Parathyroid adenoma (tissue), 2 donors: Measurements from ENCODE around the gene ABCC9.

Experiments used
- H2AFZ ChIP-seq: fragments of 300-600 bp; sonication (generic); one replicate; pipeline ENCODE4 v1.7.0; 2017; ENCODE audit warnings: antibody characterized with exemption, mild to moderate bottlenecking
- H3K27ac ChIP-seq: fragments of 300-600 bp; sonication (generic); one replicate; pipeline ENCODE4 v1.7.0; 2017
- H3K27me3 ChIP-seq: fragments of 300-600 bp; sonication (generic); one replicate; pipeline ENCODE4 v1.7.0; 2017; ENCODE audit warnings: low read length; ENCODE audit not compliant: control insufficient read depth, insufficient read depth
- H3K36me3 ChIP-seq: fragments of 300-600 bp; sonication (generic); one replicate; pipeline ENCODE4 v1.7.0; 2017; ENCODE audit warnings: low read length; ENCODE audit not compliant: control insufficient read depth, insufficient read depth
- H3K4me1 ChIP-seq: fragments of 300-600 bp; sonication (generic); one replicate; pipeline ENCODE4 v1.7.0; 2017; ENCODE audit warnings: control low read depth
- H3K4me2 ChIP-seq: fragments of 300-600 bp; sonication (generic); one replicate; pipeline ENCODE4 v1.7.0; 2017; ENCODE audit warnings: low read length
- H3K4me3 ChIP-seq: fragments of 300-600 bp; sonication (generic); one replicate; pipeline ENCODE4 v1.7.0; 2017; ENCODE audit warnings: low read depth, low read length
- H3K79me2 ChIP-seq: fragments of 300-600 bp; sonication (generic); one replicate; pipeline ENCODE4 v1.7.0; 2017; ENCODE audit warnings: control low read depth
- H3K9ac ChIP-seq: fragments of 300-600 bp; sonication (generic); one replicate; pipeline ENCODE4 v1.7.0; 2017; ENCODE audit warnings: mild to moderate bottlenecking
- H3K9me3 ChIP-seq: fragments of 300-600 bp; sonication (generic); one replicate; pipeline ENCODE4 v1.7.0; 2017; ENCODE audit warnings: low read length; ENCODE audit not compliant: control insufficient read depth
- TF ChIP-seq, protein P1 (sequence below): fragments of 300-600 bp; sonication (generic); IDR thresholded peaks from one replicate; pipeline ENCODE4 v1.7.0; 2017; ENCODE audit warnings: antibody characterized with exemption, mild to moderate bottlenecking
- donor health status: primary hyperparathyroidism.

The ABCC9 gene

DNA sequence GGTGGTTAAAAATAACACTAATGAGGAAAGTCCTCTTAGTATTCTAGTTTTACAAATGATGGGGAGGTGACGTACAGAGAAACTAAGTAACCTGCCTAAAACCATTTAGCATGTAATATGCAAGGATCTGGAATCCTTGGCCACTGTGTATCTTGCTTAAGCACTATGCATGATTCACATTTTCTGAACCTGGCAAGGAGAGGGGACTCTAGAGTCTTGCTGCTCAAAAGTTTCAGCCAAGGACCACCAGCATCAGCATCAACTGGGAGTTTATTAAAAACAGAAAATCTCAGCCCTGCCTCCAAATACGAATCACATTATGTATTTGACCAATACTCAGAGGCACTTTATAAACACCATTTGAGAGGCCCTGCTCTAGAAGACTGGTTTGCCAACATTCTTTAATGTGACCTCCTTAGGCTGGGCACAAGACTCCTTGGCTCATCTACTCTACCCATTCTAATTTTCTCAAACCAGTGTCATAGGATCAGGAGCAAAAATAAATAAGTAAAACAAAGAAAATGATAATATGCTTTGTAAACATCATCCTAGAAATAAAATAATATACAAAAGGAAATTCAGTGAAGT, 52.9 kb downstream of the ABCC9 start:
- H3K36me3 ChIP-seq: no peaks in the 10 kb centered on the region
- TF ChIP-seq, protein P1, sequence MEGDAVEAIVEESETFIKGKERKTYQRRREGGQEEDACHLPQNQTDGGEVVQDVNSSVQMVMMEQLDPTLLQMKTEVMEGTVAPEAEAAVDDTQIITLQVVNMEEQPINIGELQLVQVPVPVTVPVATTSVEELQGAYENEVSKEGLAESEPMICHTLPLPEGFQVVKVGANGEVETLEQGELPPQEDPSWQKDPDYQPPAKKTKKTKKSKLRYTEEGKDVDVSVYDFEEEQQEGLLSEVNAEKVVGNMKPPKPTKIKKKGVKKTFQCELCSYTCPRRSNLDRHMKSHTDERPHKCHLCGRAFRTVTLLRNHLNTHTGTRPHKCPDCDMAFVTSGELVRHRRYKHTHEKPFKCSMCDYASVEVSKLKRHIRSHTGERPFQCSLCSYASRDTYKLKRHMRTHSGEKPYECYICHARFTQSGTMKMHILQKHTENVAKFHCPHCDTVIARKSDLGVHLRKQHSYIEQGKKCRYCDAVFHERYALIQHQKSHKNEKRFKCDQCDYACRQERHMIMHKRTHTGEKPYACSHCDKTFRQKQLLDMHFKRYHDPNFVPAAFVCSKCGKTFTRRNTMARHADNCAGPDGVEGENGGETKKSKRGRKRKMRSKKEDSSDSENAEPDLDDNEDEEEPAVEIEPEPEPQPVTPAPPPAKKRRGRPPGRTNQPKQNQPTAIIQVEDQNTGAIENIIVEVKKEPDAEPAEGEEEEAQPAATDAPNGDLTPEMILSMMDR: no peak
- H3K79me2 ChIP-seq: no peaks in the 10 kb centered on the region
- no peaks in the 10 kb centered on the region for H3K27me3 ChIP-seq
- no peak overlapping the region for H3K4me3 ChIP-seq
- no peak overlapping the region for H3K4me2 ChIP-seq
- H3K9me3 ChIP-seq: no peaks in the 10 kb centered on the region
- H3K9ac ChIP-seq: no peak overlapping the region
- H3K27ac ChIP-seq: no peak overlapping the region
- no peaks in the 10 kb centered on the region for H3K4me1 ChIP-seq
- H2AFZ ChIP-seq: no peak overlapping the region

DNA sequence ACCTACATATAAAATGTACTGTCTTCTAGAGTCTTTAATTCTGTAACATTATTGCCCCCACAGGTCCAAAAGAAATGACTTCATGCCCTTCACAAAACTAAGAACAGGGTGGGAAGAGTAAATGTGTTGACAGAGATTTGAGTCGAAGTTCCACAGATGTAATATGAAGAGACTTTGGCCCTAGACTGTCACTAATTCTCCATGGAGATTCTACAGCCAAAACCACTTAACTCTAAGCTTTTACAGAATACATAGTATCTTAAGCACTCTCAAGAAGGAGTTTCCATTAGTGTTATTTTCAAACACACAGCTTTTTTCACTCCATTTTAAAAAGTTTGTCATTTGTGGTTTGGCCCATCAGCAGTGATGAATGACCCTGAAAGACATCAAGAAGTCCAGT, 56.3 kb downstream of the ABCC9 start:
- H3K4me3 ChIP-seq: no peak overlapping the region
- no peak overlapping the region for H3K27ac ChIP-seq
- H3K79me2 ChIP-seq: no peaks in the 10 kb centered on the region
- no peak overlapping the region for H3K4me2 ChIP-seq
- H3K4me1 ChIP-seq: no peaks in the 10 kb centered on the region
- H3K9me3 ChIP-seq: no peaks in the 10 kb centered on the region
- no peak overlapping the region for H3K9ac ChIP-seq
- H3K27me3 ChIP-seq: no peaks in the 10 kb centered on the region
- TF ChIP-seq, protein P1: no peak
- no peak overlapping the region for H2AFZ ChIP-seq
- no peaks in the 10 kb centered on the region for H3K36me3 ChIP-seq

GRCh38 chr12:21882635-21883034, 58.6 kb downstream of the ABCC9 start:
- no peak overlapping the region for H3K4me3 ChIP-seq

DNA sequence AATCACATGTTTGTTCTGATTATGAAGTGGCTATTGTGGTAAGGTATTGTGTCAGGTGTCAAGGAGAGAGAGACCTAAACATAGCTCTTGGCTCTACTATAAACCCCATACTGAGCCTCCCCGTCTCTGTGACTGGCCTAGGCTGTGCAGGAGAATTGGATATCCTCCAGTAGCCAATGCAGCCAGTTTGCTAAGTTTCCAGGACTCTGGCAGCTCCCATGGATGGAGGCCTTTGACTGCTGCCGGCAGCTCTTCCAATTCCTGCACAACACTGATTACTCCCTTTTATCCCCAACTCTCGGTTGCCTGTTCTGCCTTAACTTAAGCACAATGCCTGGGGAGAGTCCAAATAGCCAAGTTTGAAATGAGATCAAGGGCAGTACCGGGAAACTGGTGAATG, 59.3 kb downstream of the ABCC9 start:
- H3K9me3 ChIP-seq: no peaks in the 10 kb centered on the region
- no peak overlapping the region for H3K4me3 ChIP-seq
- no peak overlapping the region for H3K27ac ChIP-seq
- no peaks in the 10 kb centered on the region for H3K27me3 ChIP-seq
- no peak overlapping the region for H3K4me2 ChIP-seq
- H3K79me2 ChIP-seq: no peaks in the 10 kb centered on the region
- no peak overlapping the region for H2AFZ ChIP-seq
- no peaks in the 10 kb centered on the region for H3K4me1 ChIP-seq
- TF ChIP-seq, protein P1: no peak
- no peak overlapping the region for H3K9ac ChIP-seq
- no peaks in the 10 kb centered on the region for H3K36me3 ChIP-seq

More at GRCh38 chr12:21882635-21883034, 58.6 kb downstream of the ABCC9 start:
- Histone ChIP-seq H3K79me2 (no peaks in the 10 kb centered on the region), H3K36me3 (no peaks in the 10 kb centered on the region), H3K27ac (no peak overlapping the region), H3K4me2 (no peak overlapping the region), H3K4me1 (no peaks in the 10 kb centered on the region), H3K9me3 (no peaks in the 10 kb centered on the region), H2AFZ (no peak overlapping the region), H3K9ac (no peak overlapping the region), H3K27me3 (no peaks in the 10 kb centered on the region)
- TF ChIP-seq, protein P1: no peak

GRCh38 chr12:21879312-21879711, 61.9 kb downstream of the ABCC9 start:
- no peaks in the 10 kb centered on the region for H3K9me3 ChIP-seq
- no peak overlapping the region for H2AFZ ChIP-seq
- no peak overlapping the region for H3K27ac ChIP-seq
- no peak overlapping the region for H3K9ac ChIP-seq
- H3K79me2 ChIP-seq: no peaks in the 10 kb centered on the region
- H3K4me3 ChIP-seq: no peak overlapping the region
- no peak overlapping the region for H3K4me2 ChIP-seq
- H3K4me1 ChIP-seq: no peaks in the 10 kb centered on the region
- TF ChIP-seq, protein P1: no peak
- H3K36me3 ChIP-seq: no peaks in the 10 kb centered on the region
- no peaks in the 10 kb centered on the region for H3K27me3 ChIP-seq
